IPS-NIHi7 (cell line): Measurements from ENCODE around the gene GRPR.

ENCODE experiments used
- DNase-seq: peaks from one replicate; pipeline ENCODE4 v3.0.0; 2012; ENCODE audit warnings: mixed read lengths; ENCODE audit errors: extremely low spot score

Gene GRPR

GRCh38 chrX:16123222-16123786 is at the start of gene GRPR:
TSS of gene GRPR (plus strand) at chrX:16123565. CDS start at chrX:16123954, 389 bp downstream.
- peak; percentile 92 for DNase-seq

- no peak for DNase-seq
These were observed 48.3 kb upstream of the GRPR start for GRCh38 chrX:16075087-16075486.

- DNase-seq: no peak
These were observed 46.5 kb upstream of the GRPR start for GRCh38 chrX:16076834-16077233.

GRCh38 chrX:16077811-16078210 is 45.6 kb upstream of the GRPR start:
- DNase-seq: no peak

GRCh38 chrX:16081357-16081756 is 42.0 kb upstream of the GRPR start:
- no peak for DNase-seq

GRCh38 chrX:16082470-16083085 is 40.8 kb upstream of the GRPR start:
- peak; percentile 19 for DNase-seq

GRCh38 chrX:16087076-16087475 is 36.3 kb upstream of the GRPR start:
- no peak for DNase-seq

- no peak for DNase-seq
These were observed 34.3 kb upstream of the GRPR start for GRCh38 chrX:16089086-16089485.

- DNase-seq: peak; percentile 35
These were observed 27.2 kb upstream of the GRPR start for GRCh38 chrX:16096141-16096540.

GRCh38 chrX:16100673-16101072 is 22.7 kb upstream of the GRPR start:
- no peak for DNase-seq

GRCh38 chrX:16101581-16101980 is 21.8 kb upstream of the GRPR start:
- DNase-seq: no peak

- DNase-seq: no peak
These were observed 19.7 kb upstream of the GRPR start for GRCh38 chrX:16103625-16104024.

GRCh38 chrX:16112428-16112827 is 10.9 kb upstream of the GRPR start:
- DNase-seq: no peak

GRCh38 chrX:16113978-16114565 is 9.3 kb upstream of the GRPR start:
- DNase-seq: no peak

GRCh38 chrX:16114611-16115010 is 8.8 kb upstream of the GRPR start:
- no peak for DNase-seq

GRCh38 chrX:16119353-16120220 is 3.8 kb upstream of the GRPR start:
- no peak for DNase-seq

GRCh38 chrX:16120431-16120830 is 2.9 kb upstream of the GRPR start:
- no peak for DNase-seq

GRCh38 chrX:16124201-16124600 is 836 bp downstream of the GRPR start:
- no peak for DNase-seq

GRCh38 chrX:16125520-16126149 is 2.3 kb downstream of the GRPR start:
- no peak for DNase-seq

GRCh38 chrX:16130707-16131106 is 7.3 kb downstream of the GRPR start:
- no peak for DNase-seq

- DNase-seq: no peak
These were observed 11.6 kb downstream of the GRPR start for GRCh38 chrX:16134936-16135335.

GRCh38 chrX:16136080-16136479 is 12.7 kb downstream of the GRPR start:
- no peak for DNase-seq
